Measurements from ENCODE around the gene HOXC6. TPM values are rescaled to one million over a fixed set of nuclear protein-coding genes. Genes with fewer than 3 reads are reported as not detected.

The HOXC6 gene
- total and polyA plus RNA-seq, 2 of the 8 experiments (the other 6 are each of a cell fraction or from before 2014, with no cell fraction given) = not detected

GRCh38 chr12:53991077-53991460, 37.2 kb upstream of the HOXC6 start:
- H3K27ac ChIP-seq (ENCODE audit: low read depth, low read length) = no peak overlapping the region
- no peak overlapping the region for H3K18ac ChIP-seq (ENCODE audit: extremely low read depth, low read length)
- TF ChIP-seq CBX5 (IDR thresholded peaks at IDR 0.05; ENCODE audit: low read depth, low read length) (no peak), POLR2AphosphoS5 (IDR thresholded peaks at IDR 0.05; ENCODE audit: low read depth, low read length) (no peak), SRF (IDR thresholded peaks at IDR 0.05; ENCODE audit: low read depth, low read length) (no peak), YY1 (IDR thresholded peaks at IDR 0.05; ENCODE audit: low read depth, low read length) (no peak), SAP30 (IDR thresholded peaks at IDR 0.05; ENCODE audit: insufficient read depth, insufficient replicate concordance, low read length) (no peak), CTBP2 (IDR thresholded peaks at IDR 0.05; ENCODE audit: borderline replicate concordance, insufficient read depth, insufficient read length, low read length) (peak; percentile 32), EZH2 (IDR thresholded peaks at IDR 0.05; ENCODE audit: low read depth, low read length, severe bottlenecking) (peak; percentile 82), SUZ12 (IDR thresholded peaks at IDR 0.05; ENCODE audit: low read length) (peak; percentile 85), KDM1A (IDR thresholded peaks at IDR 0.05; ENCODE audit: borderline replicate concordance, low read length) (no peak), JUND (IDR thresholded peaks at IDR 0.05; ENCODE audit: low read length) (no peak)
- TF ChIP-seq, protein P1, sequence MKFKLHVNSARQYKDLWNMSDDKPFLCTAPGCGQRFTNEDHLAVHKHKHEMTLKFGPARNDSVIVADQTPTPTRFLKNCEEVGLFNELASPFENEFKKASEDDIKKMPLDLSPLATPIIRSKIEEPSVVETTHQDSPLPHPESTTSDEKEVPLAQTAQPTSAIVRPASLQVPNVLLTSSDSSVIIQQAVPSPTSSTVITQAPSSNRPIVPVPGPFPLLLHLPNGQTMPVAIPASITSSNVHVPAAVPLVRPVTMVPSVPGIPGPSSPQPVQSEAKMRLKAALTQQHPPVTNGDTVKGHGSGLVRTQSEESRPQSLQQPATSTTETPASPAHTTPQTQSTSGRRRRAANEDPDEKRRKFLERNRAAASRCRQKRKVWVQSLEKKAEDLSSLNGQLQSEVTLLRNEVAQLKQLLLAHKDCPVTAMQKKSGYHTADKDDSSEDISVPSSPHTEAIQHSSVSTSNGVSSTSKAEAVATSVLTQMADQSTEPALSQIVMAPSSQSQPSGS (IDR thresholded peaks at IDR 0.05; ENCODE audit: low read length) = no peak

More at GRCh38 chr12:53991077-53991460, 37.2 kb upstream of the HOXC6 start:
- Histone ChIP-seq H4K20me1 (replicated peaks in 1 of 2; ENCODE audit: control insufficient read depth in 1 of 2, insufficient read depth in 2 of 2, low read length in 2 of 2) (peaks cover 21 to 38% of the 10 kb centered on the region in 2 experiments), H3K14ac (ENCODE audit: insufficient read length) (no peak overlapping the region), H2AFZ (ENCODE audit: low read length) (no peak overlapping the region), H3K9ac (replicated peaks in 1 of 4; ENCODE audit: extremely low read depth in 1 of 4, low read depth in 3 of 4, low read length in 3 of 4) (no peak overlapping the region), H3K79me1 (ENCODE audit: low read depth, low read length) (no peaks in the 10 kb centered on the region), H3K23ac (ENCODE audit: insufficient read length) (no peak overlapping the region), H3K79me2 (ENCODE audit: control insufficient read depth in 1 of 2, insufficient read depth in 2 of 2, low read length in 2 of 2) (no peaks in the 10 kb centered on the region), H4K5ac (ENCODE audit: insufficient read length, low read depth, low read length) (no peak overlapping the region), H4K8ac (ENCODE audit: extremely low read depth, insufficient read depth, low read length) (no peak overlapping the region), H2AK5ac (ENCODE audit: low read depth, low read length) (0 out of 2 replicates have a peak overlapping the region, but pooled peaks have one; percentile 7), H3K4me1 (replicated peaks in 1 of 4; ENCODE audit: control insufficient read depth in 3 of 4, insufficient read depth in 4 of 4, low read length in 3 of 4) (peaks cover 0 to 15% (median 3%) of the 10 kb centered on the region in 4 experiments; a peak in 4 of 7 replicates), H3K4ac (replicated peaks; ENCODE audit: insufficient read length, low read depth, low read length) (no peak overlapping the region), H2BK12ac (ENCODE audit: low read depth, low read length) (peak overlapping the region; percentile 84), H2BK120ac (replicated peaks; ENCODE audit: low read depth, low read length) (no peak overlapping the region), H3K36me3 (ENCODE audit: control insufficient read depth in 2 of 4, insufficient read depth in 4 of 4, low read length in 3 of 4) (peaks cover 0 to 12% (median 0%) of the 10 kb centered on the region in 4 experiments; a peak in 1 of 8 replicates), H3K4me2 (ENCODE audit: insufficient read depth in 1 of 2, low read depth in 2 of 2, low read length in 2 of 2) (no peak overlapping the region), H2BK15ac (ENCODE audit: low read length) (peak overlapping the region; percentile 24; the same call in 1 of the 2 replicates), H4K91ac (replicated peaks; ENCODE audit: insufficient read length, low read length) (no peak overlapping the region), H2BK5ac (ENCODE audit: low read depth, low read length) (no peak overlapping the region), H3K23me2 (ENCODE audit: low read depth, low read length) (peaks cover 2% of the 10 kb centered on the region; the same call in 1 of the 2 replicates), H3K4me3 (ENCODE audit: extremely low read depth in 1 of 4, insufficient read depth in 2 of 4, low read depth in 3 of 4, low read length in 4 of 4) (no peak overlapping the region), H3K9me3 (ENCODE audit: insufficient read depth in 2 of 2, low read depth in 1 of 2, low read length in 1 of 2) (peaks cover 0 to 5% of the 10 kb centered on the region in 2 experiments; a peak in 1 of 4 replicates), H3K27me3 (replicated peaks in 1 of 4; ENCODE audit: control insufficient read depth in 3 of 4, extremely low read depth in 1 of 4, insufficient read depth in 3 of 4, low read length in 3 of 4) (peaks cover 97 to 100% (median 100%) of the 10 kb centered on the region in 4 experiments), H3K56ac (replicated peaks; ENCODE audit: insufficient read length, low read depth, low read length) (no peak overlapping the region), H2BK20ac (ENCODE audit: low read length) (no peak overlapping the region)
- POLR2A ChIA-PET (ENCODE audit: partially characterized antibody) = interaction anchor here (0.6 to 1.4 kb wide), 7 partner anchors 9 to 312 kb away, joined by 3 to 8 read pairs (median 4); partner anchors contain the start of genes HOXC8 and HOXC9
- CTCF ChIA-PET (ENCODE audit: partially characterized antibody) = interaction anchor here (0.5 to 4.3 kb wide), 27 partner anchors 9 to 827 kb away, joined by 3 to 30 read pairs (median 5); partner anchors contain the start of genes HOXC11, HOXC5 and HOXC9
- no peak for FAIRE-seq
- no peak for DNase-seq (ENCODE audit: low read depth in 1 of 2, low spot score in 2 of 2)
- WGBS, 2 experiments (ENCODE audit: extremely low coverage in 1 of 2, insufficient coverage in 1 of 2, insufficient read length in 1 of 2, insufficient replicate concordance in 2 of 2, low coverage in 1 of 2, low lambda C conversion rate in 2 of 2, missing lambda C conversion rate in 1 of 2) = 6% methylated on average over 8 of the region's 8 CpGs; no CpG with 5 or more reads in 1 of the 2 experiments

All from H1 (cell line).